IMR-90 (cell line): ENCODE measurements around the gene KITLG. TPM values are rescaled to one million over a fixed set of nuclear protein-coding genes. Genes with fewer than 3 reads are reported as not detected.

Experiments
- ATAC-seq: fragments of 200-7000 bp; cut with Tn5 transposase; 2 replicates; pipeline ENCODE4 v1.9.1; 2020; ENCODE audit warnings: low read depth, mild to moderate bottlenecking, moderate library complexity
- BruUV-seq: library from RNA; stranded (reverse); fragments of 400-500 nt; replicated peaks from 2 replicates; lab custom pipeline; 2021; lab: Mats Ljungman, UMichigan
- CTCF ChIA-PET: fragments of 300-600 bp; formaldehyde crosslinking; extraction: SDS; loops from one replicate; lab custom pipeline; 2021; ENCODE audit warnings: antibody characterized with exemption; lab: Yijun Ruan, JAX
- POLR2A ChIA-PET: fragments of 300-600 bp; sonication (Branson Sonifier 250); formaldehyde crosslinking; loops from one replicate; lab custom pipeline; 2022; ENCODE audit warnings: antibody characterized with exemption; ENCODE audit not compliant: unreplicated experiment; lab: Charles Lee
- DNase-seq: peaks from one replicate; pipeline ENCODE4 v3.0.0; 2013
- H2AFZ ChIP-seq: replicated peaks from 2 replicates; pipeline ENCODE3; 2013; ENCODE audit warnings: low read length, mild to moderate bottlenecking; ENCODE audit not compliant: poor library complexity
- H2AK5ac ChIP-seq: 2 replicates; pipeline ENCODE4 v1.6.1; 2013; ENCODE audit warnings: low read depth, low read length, inconsistent platforms
- H2AK9ac ChIP-seq: replicated peaks from 2 replicates; pipeline ENCODE3; 2013; ENCODE audit warnings: mild to moderate bottlenecking, low read depth, low read length, moderate library complexity; ENCODE audit not compliant: poor library complexity
- H2BK120ac ChIP-seq: 2 replicates; pipeline ENCODE4 v1.6.1; 2013; ENCODE audit warnings: low read depth, low read length, inconsistent platforms
- H2BK15ac ChIP-seq: 3 replicates; pipeline ENCODE4 v1.6.1; 2013; ENCODE audit warnings: low read depth, low read length, inconsistent platforms
- H2BK20ac ChIP-seq: 2 replicates; pipeline ENCODE4 v1.6.1; 2013; ENCODE audit warnings: low read depth, mild to moderate bottlenecking, inconsistent platforms, low read length, moderate library complexity
- H2BK5ac ChIP-seq: 2 replicates; pipeline ENCODE4 v1.6.1; 2013; ENCODE audit warnings: mild to moderate bottlenecking, low read depth, low read length, inconsistent platforms; ENCODE audit not compliant: poor library complexity, severe bottlenecking
- H3K14ac ChIP-seq: replicated peaks from 2 replicates; pipeline ENCODE4 v1.6.1; 2013; ENCODE audit warnings: low read depth, low read length, inconsistent platforms
- H3K18ac ChIP-seq: 2 replicates; pipeline ENCODE4 v1.6.1; 2013; ENCODE audit warnings: low read depth, low read length, control low read depth
- H3K23ac ChIP-seq: 2 replicates; pipeline ENCODE4 v1.6.1; 2013; ENCODE audit warnings: low read depth, low read length, inconsistent platforms
- H3K27ac ChIP-seq: 2 replicates; pipeline ENCODE4 v1.5.1; 2013; ENCODE audit warnings: mild to moderate bottlenecking, control low read depth, low read length; ENCODE audit not compliant: insufficient read depth
- H3K27me3 ChIP-seq: 2 replicates; pipeline ENCODE4 v1.6.1; 2013; ENCODE audit warnings: low read length; ENCODE audit not compliant: control insufficient read depth, insufficient read depth
- H3K36me3 ChIP-seq: 2 replicates; pipeline ENCODE4 v1.6.1; 2013; ENCODE audit warnings: low read length, mixed read lengths; ENCODE audit not compliant: control insufficient read depth, insufficient read depth
- H3K4ac ChIP-seq: 2 replicates; pipeline ENCODE4 v1.6.1; 2013; ENCODE audit warnings: low read depth, low read length, inconsistent platforms
- H3K4me1 ChIP-seq: 2 replicates; pipeline ENCODE4 v1.6.1; 2013; ENCODE audit warnings: low read length, mixed read lengths; ENCODE audit not compliant: control insufficient read depth, insufficient read depth
- H3K4me2 ChIP-seq: 2 replicates; pipeline ENCODE4 v1.6.1; 2013; ENCODE audit warnings: low read depth, mild to moderate bottlenecking, control low read depth, low read length, moderate library complexity
- H3K4me3 ChIP-seq: 2 replicates; pipeline ENCODE4 v1.5.1; 2013; ENCODE audit warnings: low read depth, mild to moderate bottlenecking, control low read depth, low read length, moderate library complexity; ENCODE audit not compliant: insufficient read depth
- H3K56ac ChIP-seq: 2 replicates; pipeline ENCODE4 v1.6.1; 2013; ENCODE audit warnings: low read length, inconsistent platforms; ENCODE audit not compliant: insufficient read depth; ENCODE audit errors: extremely low read depth
- H3K79me1 ChIP-seq, 2 experiments: 2 replicates each; pipeline ENCODE4 v1.6.1; 2013; ENCODE audit warnings: low read length in 2 of 2, inconsistent platforms in 1 of 2, low read depth in 1 of 2
- H3K9ac ChIP-seq: 2 replicates; pipeline ENCODE4 v1.6.1; 2013; ENCODE audit warnings: low read depth, low read length, control low read depth
- H3K9me1 ChIP-seq: 2 replicates; pipeline ENCODE4 v1.6.1; 2013; ENCODE audit warnings: low read length, inconsistent platforms; ENCODE audit not compliant: insufficient read depth
- H3K9me3 ChIP-seq: 2 replicates; pipeline ENCODE4 v1.6.1; 2013; ENCODE audit warnings: low read length; ENCODE audit not compliant: control insufficient read depth, insufficient read depth
- H4K20me1 ChIP-seq: 2 replicates; pipeline ENCODE4 v1.6.1; 2013; ENCODE audit warnings: low read length, inconsistent platforms; ENCODE audit not compliant: insufficient read depth
- H4K5ac ChIP-seq: 2 replicates; pipeline ENCODE4 v1.6.1; 2013; ENCODE audit warnings: mild to moderate bottlenecking, low read depth, low read length, control low read depth
- H4K8ac ChIP-seq, 2 experiments: 2 replicates each; pipeline ENCODE4 v1.6.1; 2013; ENCODE audit warnings: low read depth in 2 of 2, low read length in 2 of 2, control low read depth in 1 of 2, inconsistent platforms in 1 of 2
- H4K91ac ChIP-seq: 2 replicates; pipeline ENCODE4 v1.6.1; 2013; ENCODE audit warnings: low read depth, low read length, inconsistent platforms; ENCODE audit not compliant: insufficient read depth
- BHLHE40 ChIP-seq: fragments of 150-350 bp; IDR thresholded peaks from 2 replicates; pipeline ENCODE4 v1.6.1; 2016; ENCODE audit warnings: mild to moderate bottlenecking, low read depth, low read length
- CEBPB ChIP-seq: IDR thresholded peaks from 2 replicates; pipeline ENCODE4 v1.6.1; 2012; ENCODE audit warnings: low read depth, low read length, improper control_type of control experiment
- FOS ChIP-seq: fragments of 150-350 bp; IDR thresholded peaks from 2 replicates; pipeline ENCODE4 v1.6.1; 2016; ENCODE audit warnings: low read depth, low read length
- MXI1 ChIP-seq: IDR thresholded peaks from 2 replicates; pipeline ENCODE4 v1.6.1; 2012; ENCODE audit warnings: low read depth, mild to moderate bottlenecking, low read length, moderate library complexity, borderline replicate concordance
- NFE2L2 ChIP-seq: fragments of 150-350 bp; IDR thresholded peaks from 2 replicates; pipeline ENCODE4 v1.6.1; 2016; ENCODE audit warnings: low read depth, mild to moderate bottlenecking, low read length
- POLR2A ChIP-seq: IDR thresholded peaks from 2 replicates; pipeline ENCODE4 v1.6.1; 2012; ENCODE audit warnings: mild to moderate bottlenecking, low read depth, low read length
- RAD21 ChIP-seq: IDR thresholded peaks from 2 replicates; pipeline ENCODE4 v1.6.1; 2012; ENCODE audit warnings: low read length, improper control_type of control experiment
- RCOR1 ChIP-seq: IDR thresholded peaks from 2 replicates; pipeline ENCODE4 v1.6.1; 2012; ENCODE audit warnings: mild to moderate bottlenecking, low read length, improper control_type of control experiment; ENCODE audit not compliant: insufficient replicate concordance
- RFX5 ChIP-seq: IDR thresholded peaks from 2 replicates; pipeline ENCODE4 v1.8.0; 2012; ENCODE audit warnings: low read depth, mild to moderate bottlenecking, low read length, moderate library complexity
- SMC3 ChIP-seq: fragments of 150-350 bp; IDR thresholded peaks from 2 replicates; pipeline ENCODE4 v1.6.1; 2016; ENCODE audit warnings: low read depth, mild to moderate bottlenecking, antibody characterized with exemption, low read length, moderate library complexity
- WGBS, 2 experiments: methylation state at CpG; one replicate each; pipeline versions ENCODE4 v1.1.5 to v1.1.7; 2013; ENCODE audit warnings: missing lambda C conversion rate in 2 of 2; ENCODE audit not compliant: insufficient read length in 1 of 2; ENCODE audit errors: extremely low coverage in 2 of 2; 5-methylcytosine and 5-hydroxymethylcytosine counted together
- dilution Hi-C: fragments of 300-500 bp; cut with HindIII; formaldehyde crosslinking; loops from one replicate; pipeline ENCODE4 v1.14.3; 2018; ENCODE audit warnings: low sequenced_read_pairs; ENCODE audit not compliant: unreplicated experiment
- in situ Hi-C: fragments of 300-500 bp; cut with MboI; formaldehyde crosslinking; loops from 3 replicates; pipeline ENCODE4 v1.14.3; 2019; ENCODE audit warnings: low sequenced_read_pairs, inconsistent platforms, mixed read lengths
- intact Hi-C: fragments of 100-400 bp; cut with micrococcal nuclease; formaldehyde crosslinking; loops from 2 replicates; pipeline ENCODE4 v1.10.0; 2022
- polyA plus RNA-seq, 3 experiments: library from polyadenylated mRNA; depleted of rRNA; stranded (reverse); fragments of >200 nt; gene quantifications; 2 replicates each; pipeline ENCODE4 v1.2.3, GENCODE V29; 2012; ENCODE audit warnings: low replicate concordance in 1 of 3
- total RNA-seq: library from RNA; depleted of rRNA; stranded (reverse); fragments of >200 nt; gene quantifications from 2 replicates; pipeline ENCODE4 v1.2.3, GENCODE V29; 2012
- TF ChIP-seq, protein P1 (sequence below): conservative IDR thresholded peaks from 2 replicates; pipeline ENCODE4 v1.5.1; 2012; ENCODE audit warnings: mild to moderate bottlenecking, low read depth, low read length, improper control_type of control experiment
- TF ChIP-seq, protein P2 (sequence below): fragments of 150-350 bp; IDR thresholded peaks from 2 replicates; pipeline ENCODE4 v1.6.1; 2016; ENCODE audit warnings: low read depth, mild to moderate bottlenecking, low read length, moderate library complexity, borderline replicate concordance

The KITLG gene
- total and polyA plus RNA-seq, 2 of the 4 experiments (the other 2 are of a cell fraction) = 14.5 to 87.5 TPM

DNA sequence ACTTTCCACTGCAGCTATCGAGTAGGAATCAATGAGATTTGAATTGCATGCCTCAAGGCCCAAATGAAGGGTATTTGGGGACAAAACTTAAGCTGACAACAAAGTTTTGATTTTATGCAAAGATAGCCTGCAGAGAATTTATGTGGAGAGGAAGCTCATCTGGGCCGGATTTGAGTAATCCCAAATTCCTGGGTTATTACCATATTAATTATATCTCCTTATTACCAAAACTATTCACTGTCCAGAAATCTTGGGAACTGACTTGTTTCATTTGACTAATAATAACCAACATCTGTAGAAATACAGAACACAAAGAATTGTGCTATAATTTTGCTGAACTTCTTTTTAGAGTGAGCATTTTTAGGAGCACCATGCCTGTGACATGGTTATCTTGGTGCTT, 70.4 kb downstream of the KITLG start:
- H3K4me2 ChIP-seq = no peak overlapping the region
- H4K8ac ChIP-seq = no peak overlapping the region
- H3K79me1 ChIP-seq = peaks cover 19 to 35% of the 10 kb centered on the region in 2 experiments; a peak in 3 of 4 replicates
- DNase-seq (no peak), ATAC-seq (no peak)
- no peak overlapping the region for H2AK9ac ChIP-seq
- H3K27ac ChIP-seq = no peak overlapping the region
- no TSS peak for BruUV-seq
- CTCF ChIA-PET = no interaction called here
- H2BK15ac ChIP-seq = no peak overlapping the region
- no peak overlapping the region for H3K4ac ChIP-seq
- WGBS, 2 experiments = no CpG with 5 or more reads among the region's 2 CpGs
- no peak overlapping the region for H2AFZ ChIP-seq
- H3K36me3 ChIP-seq = peaks cover 13% of the 10 kb centered on the region
- H3K9ac ChIP-seq = no peak overlapping the region
- H3K27me3 ChIP-seq = no peaks in the 10 kb centered on the region
- H4K91ac ChIP-seq = no peak overlapping the region
- no peak overlapping the region for H2AK5ac ChIP-seq
- peaks cover 5% of the 10 kb centered on the region for H3K9me1 ChIP-seq
- TF ChIP-seq MXI1 (no peak), RCOR1 (no peak), CEBPB (no peak), RFX5 (no peak), SMC3 (no peak), FOS (no peak), BHLHE40 (no peak), NFE2L2 (no peak), RAD21 (no peak), POLR2A (no peak)
- TF ChIP-seq, protein P1, sequence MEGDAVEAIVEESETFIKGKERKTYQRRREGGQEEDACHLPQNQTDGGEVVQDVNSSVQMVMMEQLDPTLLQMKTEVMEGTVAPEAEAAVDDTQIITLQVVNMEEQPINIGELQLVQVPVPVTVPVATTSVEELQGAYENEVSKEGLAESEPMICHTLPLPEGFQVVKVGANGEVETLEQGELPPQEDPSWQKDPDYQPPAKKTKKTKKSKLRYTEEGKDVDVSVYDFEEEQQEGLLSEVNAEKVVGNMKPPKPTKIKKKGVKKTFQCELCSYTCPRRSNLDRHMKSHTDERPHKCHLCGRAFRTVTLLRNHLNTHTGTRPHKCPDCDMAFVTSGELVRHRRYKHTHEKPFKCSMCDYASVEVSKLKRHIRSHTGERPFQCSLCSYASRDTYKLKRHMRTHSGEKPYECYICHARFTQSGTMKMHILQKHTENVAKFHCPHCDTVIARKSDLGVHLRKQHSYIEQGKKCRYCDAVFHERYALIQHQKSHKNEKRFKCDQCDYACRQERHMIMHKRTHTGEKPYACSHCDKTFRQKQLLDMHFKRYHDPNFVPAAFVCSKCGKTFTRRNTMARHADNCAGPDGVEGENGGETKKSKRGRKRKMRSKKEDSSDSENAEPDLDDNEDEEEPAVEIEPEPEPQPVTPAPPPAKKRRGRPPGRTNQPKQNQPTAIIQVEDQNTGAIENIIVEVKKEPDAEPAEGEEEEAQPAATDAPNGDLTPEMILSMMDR = no peak
- TF ChIP-seq, protein P2, sequence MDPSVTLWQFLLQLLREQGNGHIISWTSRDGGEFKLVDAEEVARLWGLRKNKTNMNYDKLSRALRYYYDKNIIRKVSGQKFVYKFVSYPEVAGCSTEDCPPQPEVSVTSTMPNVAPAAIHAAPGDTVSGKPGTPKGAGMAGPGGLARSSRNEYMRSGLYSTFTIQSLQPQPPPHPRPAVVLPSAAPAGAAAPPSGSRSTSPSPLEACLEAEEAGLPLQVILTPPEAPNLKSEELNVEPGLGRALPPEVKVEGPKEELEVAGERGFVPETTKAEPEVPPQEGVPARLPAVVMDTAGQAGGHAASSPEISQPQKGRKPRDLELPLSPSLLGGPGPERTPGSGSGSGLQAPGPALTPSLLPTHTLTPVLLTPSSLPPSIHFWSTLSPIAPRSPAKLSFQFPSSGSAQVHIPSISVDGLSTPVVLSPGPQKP = no peak
- H2BK20ac ChIP-seq = no peak overlapping the region
- peaks cover 3% of the 10 kb centered on the region; the same call in 1 of the 2 replicates for H3K4me1 ChIP-seq
- no peak overlapping the region for H2BK120ac ChIP-seq
- no peak overlapping the region for H3K4me3 ChIP-seq
- H3K56ac ChIP-seq = no peak overlapping the region
- H3K18ac ChIP-seq = no peak overlapping the region
- in situ Hi-C loops = no loop called here
- intact Hi-C loops = loop anchor here (5.0 kb wide), 1 partner anchor 1292 kb away; no protein-coding TSS in a partner anchor
- H2BK5ac ChIP-seq = no peak overlapping the region
- dilution Hi-C loops = no loop called here
- POLR2A ChIA-PET = no interaction called here
- no peaks in the 10 kb centered on the region for H3K9me3 ChIP-seq
- no peak overlapping the region for H3K23ac ChIP-seq
- no peaks in the 10 kb centered on the region for H4K20me1 ChIP-seq
- no peak overlapping the region for H3K14ac ChIP-seq
- no peak overlapping the region for H4K5ac ChIP-seq
